WTC11 (cell line): ENCODE results near the gene AVP. TPM values are rescaled to one million over a fixed set of nuclear protein-coding genes. Genes with fewer than 3 reads are reported as not detected.
A peak's percentile ranks its signal among the peaks of the same experiment; 100 is the strongest.

Source experiments
- ATAC-seq: fragments of 200-7000 bp; cut with Tn5 transposase; 2 replicates; pipeline ENCODE4 v1.10.0; 2021; ENCODE audit warnings: mild to moderate bottlenecking, moderate library complexity
- CTCF ChIA-PET: fragments of 300-600 bp; sonication (Branson Sonifier 250); formaldehyde crosslinking; loops from one replicate; lab custom pipeline; 2021; ENCODE audit warnings: antibody characterized with exemption; lab: Charles Lee
- POLR2A ChIA-PET: fragments of 350-600 bp; sonication (Branson Sonifier 250); formaldehyde crosslinking; loops from one replicate; lab custom pipeline; 2021; ENCODE audit warnings: antibody characterized with exemption; lab: Charles Lee
- DNase-seq: peaks from one replicate; pipeline ENCODE4 v3.0.0; 2021; ENCODE audit warnings: low spot score
- H3K27ac Mint-ChIP-seq: 2 replicates; pipeline ENCODE4 v1.8.0; 2021; ENCODE audit warnings: mixed read lengths
- H3K27me3 Mint-ChIP-seq: 2 replicates; pipeline ENCODE4 v1.8.0; 2021; ENCODE audit warnings: low read depth, mild to moderate bottlenecking, moderate library complexity, mixed read lengths
- H3K36me3 Mint-ChIP-seq: 2 replicates; pipeline ENCODE4 v1.8.0; 2021; ENCODE audit warnings: mixed read lengths
- H3K4me1 Mint-ChIP-seq: 2 replicates; pipeline ENCODE4 v1.8.0; 2022; ENCODE audit warnings: mixed read lengths
- H3K4me3 Mint-ChIP-seq: 2 replicates; pipeline ENCODE4 v1.8.0; 2021; ENCODE audit warnings: mild to moderate bottlenecking, moderate library complexity, mixed read lengths
- H3K9me3 Mint-ChIP-seq: 2 replicates; pipeline ENCODE4 v1.8.0; 2021; ENCODE audit warnings: mixed read lengths
- AFF4 ChIP-seq: sonication (generic); formaldehyde crosslinking; IDR thresholded peaks from 2 replicates; pipeline ENCODE4 v1.8.1; 2023; ENCODE audit warnings: mild to moderate bottlenecking, missing genetic modification reagents, borderline replicate concordance
- ATF6 ChIP-seq: sonication (generic); formaldehyde crosslinking; IDR thresholded peaks from 2 replicates; pipeline ENCODE4 v1.8.1; 2023; ENCODE audit warnings: mild to moderate bottlenecking, missing genetic modification reagents
- CDX4 ChIP-seq: fragments of 250-450 bp; sonication (Bioruptor Pico); IDR thresholded peaks from 2 replicates; pipeline ENCODE4 v1.9.0; 2021; ENCODE audit warnings: moderate library complexity, mild to moderate bottlenecking, inconsistent platforms, borderline replicate concordance
- CREM ChIP-seq: sonication (generic); formaldehyde crosslinking; IDR thresholded peaks from 2 replicates; pipeline ENCODE4 v1.8.1; 2022; ENCODE audit warnings: mild to moderate bottlenecking, missing genetic modification reagents, moderate library complexity
- ESRRA ChIP-seq: sonication (generic); formaldehyde crosslinking; IDR thresholded peaks from 2 replicates; pipeline ENCODE4 v1.8.1; 2022; ENCODE audit warnings: mild to moderate bottlenecking, missing genetic modification reagents, borderline replicate concordance
- FOXJ3 ChIP-seq: sonication (generic); formaldehyde crosslinking; IDR thresholded peaks from 2 replicates; pipeline ENCODE4 v1.9.0; 2021; ENCODE audit warnings: missing genetic modification reagents, mild to moderate bottlenecking, borderline replicate concordance
- GRHL2 ChIP-seq: fragments of 250-450 bp; sonication (Bioruptor Pico); IDR thresholded peaks from 2 replicates; pipeline ENCODE4 v1.8.0; 2022; ENCODE audit warnings: mild to moderate bottlenecking, moderate library complexity; ENCODE audit not compliant: insufficient replicate concordance, severe bottlenecking
- IRF2 ChIP-seq: sonication (generic); formaldehyde crosslinking; IDR thresholded peaks from 2 replicates; pipeline ENCODE4 v1.8.0; 2022; ENCODE audit warnings: low read depth, missing genetic modification reagents, borderline replicate concordance
- NR2C2 ChIP-seq: sonication (generic); formaldehyde crosslinking; IDR thresholded peaks from 2 replicates; pipeline ENCODE4 v1.8.0; 2022; ENCODE audit warnings: mild to moderate bottlenecking, missing genetic modification reagents
- SMAD4 ChIP-seq: sonication (generic); formaldehyde crosslinking; IDR thresholded peaks from 2 replicates; pipeline ENCODE4 v1.8.0; 2022; ENCODE audit warnings: mild to moderate bottlenecking, missing genetic modification reagents
- ZNF219 ChIP-seq: sonication (generic); formaldehyde crosslinking; IDR thresholded peaks from 2 replicates; pipeline ENCODE4 v1.8.0; 2023; ENCODE audit warnings: missing genetic modification reagents, mild to moderate bottlenecking, borderline replicate concordance
- ZNF232 ChIP-seq: sonication (generic); formaldehyde crosslinking; IDR thresholded peaks from 2 replicates; pipeline ENCODE4 v1.8.0; 2022; ENCODE audit warnings: mild to moderate bottlenecking, missing genetic modification reagents
- ZNF281 ChIP-seq: sonication (generic); formaldehyde crosslinking; IDR thresholded peaks from 2 replicates; pipeline ENCODE4 v1.8.0; 2023; ENCODE audit warnings: mild to moderate bottlenecking, missing genetic modification reagents
- ZNF396 ChIP-seq: fragments of 250-450 bp; sonication (Bioruptor Pico); IDR thresholded peaks from 2 replicates; pipeline ENCODE4 v1.8.0; 2021; ENCODE audit warnings: mild to moderate bottlenecking, moderate library complexity, borderline replicate concordance
- total RNA-seq: library from RNA; stranded (reverse); gene quantifications from 3 replicates; pipeline ENCODE4 v1.2.3, GENCODE V29; 2021
- TF ChIP-seq, protein P1 (sequence below): sonication (generic); formaldehyde crosslinking; IDR thresholded peaks from 2 replicates; pipeline ENCODE4 v1.8.1; 2022; ENCODE audit warnings: low read depth, mild to moderate bottlenecking, moderate library complexity, missing genetic modification reagents, borderline replicate concordance
- TF ChIP-seq, protein P2 (sequence below): sonication (generic); formaldehyde crosslinking; IDR thresholded peaks from 2 replicates; pipeline ENCODE4 v1.8.1; 2022; ENCODE audit warnings: low read depth, missing genetic modification reagents, borderline replicate concordance

Gene AVP
- total RNA-seq, 1 experiment from 2014 or later: 0.50 TPM

GRCh38 chr20:3071610-3072529 is 12.7 kb downstream of the AVP start, which contains the start of gene OXT (continued):
- TF ChIP-seq ZNF281 (CRISPR knock-in tag) (peak; percentile 92; the same call in 1 of the 2 replicates), NR2C2 (CRISPR knock-in tag) (no peak; the same call in 1 of the 2 replicates), ATF6 (CRISPR knock-in tag) (peak; percentile 88), ZNF219 (CRISPR knock-in tag) (0 out of 2 replicates have a peak, but pooled peaks have one; percentile 71), SMAD4 (0 out of 2 replicates have a peak, but pooled peaks have one; percentile 73), GRHL2 (CRISPR knock-in tag) (no peak), IRF2 (CRISPR knock-in tag) (no peak), FOXJ3 (CRISPR knock-in tag) (no peak), ZNF396 (no peak), AFF4 (no peak)
- TF ChIP-seq, protein P1, sequence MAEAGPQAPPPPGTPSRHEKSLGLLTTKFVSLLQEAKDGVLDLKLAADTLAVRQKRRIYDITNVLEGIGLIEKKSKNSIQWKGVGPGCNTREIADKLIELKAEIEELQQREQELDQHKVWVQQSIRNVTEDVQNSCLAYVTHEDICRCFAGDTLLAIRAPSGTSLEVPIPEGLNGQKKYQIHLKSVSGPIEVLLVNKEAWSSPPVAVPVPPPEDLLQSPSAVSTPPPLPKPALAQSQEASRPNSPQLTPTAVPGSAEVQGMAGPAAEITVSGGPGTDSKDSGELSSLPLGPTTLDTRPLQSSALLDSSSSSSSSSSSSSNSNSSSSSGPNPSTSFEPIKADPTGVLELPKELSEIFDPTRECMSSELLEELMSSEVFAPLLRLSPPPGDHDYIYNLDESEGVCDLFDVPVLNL: peak; percentile 28; the same call in 1 of the 2 replicates
- TF ChIP-seq, protein P2, sequence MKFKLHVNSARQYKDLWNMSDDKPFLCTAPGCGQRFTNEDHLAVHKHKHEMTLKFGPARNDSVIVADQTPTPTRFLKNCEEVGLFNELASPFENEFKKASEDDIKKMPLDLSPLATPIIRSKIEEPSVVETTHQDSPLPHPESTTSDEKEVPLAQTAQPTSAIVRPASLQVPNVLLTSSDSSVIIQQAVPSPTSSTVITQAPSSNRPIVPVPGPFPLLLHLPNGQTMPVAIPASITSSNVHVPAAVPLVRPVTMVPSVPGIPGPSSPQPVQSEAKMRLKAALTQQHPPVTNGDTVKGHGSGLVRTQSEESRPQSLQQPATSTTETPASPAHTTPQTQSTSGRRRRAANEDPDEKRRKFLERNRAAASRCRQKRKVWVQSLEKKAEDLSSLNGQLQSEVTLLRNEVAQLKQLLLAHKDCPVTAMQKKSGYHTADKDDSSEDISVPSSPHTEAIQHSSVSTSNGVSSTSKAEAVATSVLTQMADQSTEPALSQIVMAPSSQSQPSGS: no peak; the same call in 1 of the 2 replicates

DNA sequence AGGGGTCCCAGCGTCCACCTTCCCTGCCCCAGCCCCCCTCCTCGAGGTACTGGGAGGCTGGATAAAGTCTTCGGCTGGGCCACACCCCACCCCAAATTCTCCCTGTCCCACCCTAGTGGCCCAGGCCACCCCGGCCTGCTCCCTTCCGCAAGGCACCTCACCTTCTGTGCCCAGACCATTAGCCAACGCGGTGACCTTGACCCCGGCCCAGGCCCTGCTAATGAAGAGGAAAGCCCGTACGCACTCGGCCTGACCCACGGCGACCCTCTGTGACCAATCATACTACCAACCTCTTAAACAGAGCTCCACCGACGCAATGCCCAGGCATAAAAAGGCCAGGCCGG is 13.3 kb downstream of the AVP start:
- ATAC-seq (no peak), DNase-seq (no peak)
- H3K36me3 Mint-ChIP-seq: peaks cover 9% of the 10 kb centered on the region
- POLR2A ChIA-PET: no interaction called here
- H3K4me1 Mint-ChIP-seq: peaks cover 6% of the 10 kb centered on the region
- H3K9me3 Mint-ChIP-seq: peaks cover 19% of the 10 kb centered on the region
- TF ChIP-seq ESRRA (CRISPR knock-in tag) (no peak), ZNF232 (CRISPR knock-in tag) (no peak), CREM (no peak), CDX4 (no peak)
- no peak overlapping the region for H3K27ac Mint-ChIP-seq
- peak overlapping the region; percentile 31 for H3K4me3 Mint-ChIP-seq
- CTCF ChIA-PET: interaction anchor here (2.8 kb wide), 1 partner anchor 18 kb away, joined by 16 read pairs; no protein-coding TSS in a partner anchor
- peaks cover 56% of the 10 kb centered on the region for H3K27me3 Mint-ChIP-seq
